KOPT-K1 (cell line): ENCODE data around the gene EPC1.
"Not testable (repeated sequence)": the region's sequence is repeated elsewhere in the genome, so short reads cannot be mapped to it uniquely, and the experiment has no call there.

Source experiments
- H3K27ac ChIP-seq: fragments of 200-600 bp; sonication (generic); 2 replicates; pipeline ENCODE4 v1.5.1; 2016; ENCODE audit warnings: antibody characterized with exemption, mild to moderate bottlenecking, low read depth, low read length; ENCODE audit not compliant: poor library complexity, severe bottlenecking
- H3K36me3 ChIP-seq: fragments of 200-600 bp; sonication (generic); 2 replicates; pipeline ENCODE4 v1.5.1; 2017; ENCODE audit warnings: antibody characterized with exemption, mild to moderate bottlenecking, low read length, moderate library complexity; ENCODE audit not compliant: insufficient read depth
- H3K9me3 ChIP-seq: fragments of 200-600 bp; sonication (generic); 2 replicates; pipeline ENCODE4 v1.5.1; 2017; ENCODE audit warnings: antibody characterized with exemption, low read length, mild to moderate bottlenecking; ENCODE audit not compliant: insufficient read depth, poor library complexity, severe bottlenecking

The EPC1 gene

GRCh38 chr10:32226624-32227023 lies 120.3 kb downstream of the EPC1 start:
- Histone ChIP-seq H3K36me3 (no peaks in the 10 kb centered on the region), H3K9me3 (peaks cover 9% of the 10 kb centered on the region), H3K27ac (no peak overlapping the region)

DNA sequence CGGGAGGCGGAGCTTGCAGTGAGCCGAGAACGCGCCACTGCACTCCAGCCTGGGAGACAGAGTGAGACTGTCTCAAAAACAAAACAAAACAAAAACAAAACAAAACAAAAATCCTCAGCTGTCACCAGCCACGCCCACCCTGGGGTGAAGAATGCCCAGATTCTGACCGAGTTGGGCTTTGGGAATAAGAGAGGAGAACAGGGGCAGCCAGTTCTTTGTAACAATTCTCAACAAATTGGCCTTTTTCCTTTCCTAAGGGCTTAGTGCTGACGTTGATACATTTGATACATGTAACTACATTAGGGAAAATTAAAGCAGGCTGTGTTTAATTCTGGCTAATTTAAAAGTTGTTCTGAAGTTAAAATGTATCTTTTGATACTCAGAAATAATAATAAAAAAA lies 121.0 kb downstream of the EPC1 start:
- Histone ChIP-seq H3K27ac (no peak overlapping the region), H3K9me3 (peaks cover 9% of the 10 kb centered on the region), H3K36me3 (no peaks in the 10 kb centered on the region)

- H3K27ac ChIP-seq, H3K36me3 ChIP-seq: not testable (repeated sequence)
- peaks cover 29% of the 10 kb centered on the region for H3K9me3 ChIP-seq
Measured at GRCh38 chr10:32222376-32222775, 124.6 kb downstream of the EPC1 start.

- not testable (repeated sequence) for H3K36me3 ChIP-seq, H3K27ac ChIP-seq
- peaks cover 29% of the 10 kb centered on the region for H3K9me3 ChIP-seq
Measured at GRCh38 chr10:32219156-32219555, 127.8 kb downstream of the EPC1 start.

DNA sequence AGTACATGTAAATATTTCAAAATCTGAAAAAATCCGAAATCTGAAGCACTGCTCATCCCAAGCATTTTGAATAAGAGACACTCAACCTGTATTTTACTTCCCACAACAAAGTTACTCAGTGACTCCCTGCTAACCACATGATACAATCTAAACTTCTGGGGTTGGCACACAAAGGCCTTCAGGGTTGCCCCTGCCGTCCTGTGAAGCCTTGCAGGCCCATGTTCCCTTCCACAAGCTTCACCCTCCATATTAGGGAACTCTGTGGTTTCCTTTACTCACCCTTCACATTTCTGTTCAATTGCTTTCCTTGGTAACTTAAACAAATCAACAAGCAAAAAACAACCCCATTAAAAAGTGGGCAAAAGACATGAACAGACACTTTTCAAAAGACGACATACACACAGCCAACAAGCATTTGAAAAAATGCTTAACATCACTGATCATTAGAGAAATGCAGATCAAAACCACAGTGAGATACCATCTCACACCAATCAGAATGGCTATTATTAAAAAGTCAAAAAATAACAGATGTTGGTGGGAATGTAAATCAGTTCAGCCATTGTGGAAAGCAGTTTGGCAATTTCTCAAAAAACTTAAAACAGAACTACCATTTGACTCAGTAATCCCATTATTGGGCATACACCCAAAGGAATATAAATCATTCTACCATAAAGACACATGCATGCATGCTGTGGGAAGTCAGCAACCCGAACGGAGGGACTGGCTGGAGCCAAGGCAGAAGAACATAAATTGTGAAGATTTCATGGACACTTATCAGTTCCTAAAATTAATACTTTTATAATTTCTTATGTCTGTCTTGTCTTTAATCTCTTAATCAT lies 128.5 kb downstream of the EPC1 start:
- not testable (repeated sequence) for H3K27ac ChIP-seq, H3K36me3 ChIP-seq
- H3K9me3 ChIP-seq = peaks cover 29% of the 10 kb centered on the region
